ENCODE results near the gene PIAS4. TPM values are rescaled to one million over a fixed set of nuclear protein-coding genes. Genes with fewer than 3 reads are reported as not detected.
A peak's percentile ranks its signal among the peaks of the same experiment; 100 is the strongest.

PIAS4 gene
- total and polyA plus RNA-seq, 9 of the 15 experiments (the other 6 are each of a cell fraction or from before 2014, with no cell fraction given), result 0.27 to 34.9 (median 14.4) TPM

DNA sequence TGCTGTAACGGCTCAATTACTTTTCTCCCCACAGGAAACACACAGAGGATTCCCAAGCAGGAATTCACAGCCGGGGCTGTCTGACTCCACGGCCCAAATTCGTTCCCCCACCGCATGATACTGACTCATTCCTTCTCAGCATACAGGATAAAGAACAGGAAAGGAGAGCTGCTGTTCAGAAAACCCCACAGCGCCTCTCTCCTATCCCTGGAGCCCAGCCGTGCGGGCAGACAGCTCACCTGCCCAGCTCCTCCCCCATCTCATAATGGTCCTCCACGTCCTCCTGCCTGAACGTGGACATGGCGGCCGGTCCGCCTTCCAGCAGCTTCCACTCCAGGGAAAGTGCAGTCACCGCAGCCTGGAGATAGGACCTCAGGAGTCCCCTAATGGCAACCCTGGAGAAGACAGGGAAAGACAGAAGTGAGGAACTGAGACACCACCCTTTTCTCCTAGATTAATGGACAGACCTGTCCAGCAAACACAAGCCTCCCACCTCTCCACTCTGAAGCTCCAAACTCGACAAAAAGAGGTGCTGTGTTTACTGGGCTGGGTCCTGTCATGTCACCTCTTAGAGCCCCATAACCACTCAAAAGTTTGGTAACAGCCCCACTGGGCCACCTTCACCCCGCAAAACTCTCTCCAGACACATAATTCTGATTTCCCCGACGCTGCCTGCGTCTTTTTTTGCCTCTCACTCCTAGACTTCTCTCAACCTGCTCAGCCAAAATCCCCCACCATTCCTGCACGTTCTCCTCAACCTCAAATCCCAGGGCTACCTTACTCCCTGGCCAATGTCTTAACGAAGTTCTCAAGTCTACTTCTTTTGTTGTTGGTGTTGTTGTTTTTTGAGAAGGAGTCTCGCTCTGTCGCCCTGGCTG lies 37.9 kb upstream of the PIAS4 start (continued):
- TF ChIP-seq ZNF764 (CRISPR knock-in tag; IDR thresholded peaks at IDR 0.05; ENCODE audit: low read depth) (no peak), DDX20 (tag; IDR thresholded peaks at IDR 0.05; ENCODE audit: low read depth) (no peak), MAFK (IDR thresholded peaks at IDR 0.05; ENCODE audit: low read length) (no peak), NFE2 (IDR thresholded peaks at IDR 0.05; ENCODE audit: low read depth) (no peak), MEF2D (tag; conservative IDR thresholded peaks at IDR 0.05; ENCODE audit: low read depth) (no peak), RAD21 (CRISPR knock-in tag; conservative IDR thresholded peaks at IDR 0.05 in 1 of 2, IDR thresholded peaks at IDR 0.05 in 1 of 2) (peak in 1 of 2 experiments; percentile 47; a peak in 2 of 4 replicates), ZNF124 (CRISPR knock-in tag; IDR thresholded peaks at IDR 0.05) (no peak), EHMT2 (IDR thresholded peaks at IDR 0.05) (no peak), ZNF445 (CRISPR knock-in tag; IDR thresholded peaks at IDR 0.05; ENCODE audit: low read depth) (no peak), GATAD2B (IDR thresholded peaks at IDR 0.05; ENCODE audit: borderline replicate concordance) (no peak), NR3C1 (CRISPR knock-in tag; IDR thresholded peaks at IDR 0.05) (no peak), NCOA2 (IDR thresholded peaks at IDR 0.05; ENCODE audit: partially characterized antibody in 2 of 2) (no peak), POLR2G (IDR thresholded peaks at IDR 0.05; ENCODE audit: low read depth, low read length) (no peak), ZC3H4 (CRISPR knock-in tag; IDR thresholded peaks at IDR 0.05; ENCODE audit: borderline replicate concordance) (no peak), ZNF444 (CRISPR knock-in tag; IDR thresholded peaks at IDR 0.05) (no peak), ZNF121 (CRISPR knock-in tag; conservative IDR thresholded peaks at IDR 0.05) (peak; percentile 86), NR2C1 (IDR thresholded peaks at IDR 0.05) (no peak), NR2C1 (tag; IDR thresholded peaks at IDR 0.05) (no peak), NFIC (IDR thresholded peaks at IDR 0.05) (no peak), ZNF12 (CRISPR knock-in tag; IDR thresholded peaks at IDR 0.05) (no peak), ETV5 (CRISPR knock-in tag; IDR thresholded peaks at IDR 0.05; ENCODE audit: low read depth) (no peak), SPI1 (IDR thresholded peaks at IDR 0.05; ENCODE audit: borderline replicate concordance, low read depth, low read length) (peak; percentile 52; the same call in 1 of the 2 replicates), HMG20A (CRISPR knock-in tag; conservative IDR thresholded peaks at IDR 0.05) (no peak)
- TF ChIP-seq, protein P1, sequence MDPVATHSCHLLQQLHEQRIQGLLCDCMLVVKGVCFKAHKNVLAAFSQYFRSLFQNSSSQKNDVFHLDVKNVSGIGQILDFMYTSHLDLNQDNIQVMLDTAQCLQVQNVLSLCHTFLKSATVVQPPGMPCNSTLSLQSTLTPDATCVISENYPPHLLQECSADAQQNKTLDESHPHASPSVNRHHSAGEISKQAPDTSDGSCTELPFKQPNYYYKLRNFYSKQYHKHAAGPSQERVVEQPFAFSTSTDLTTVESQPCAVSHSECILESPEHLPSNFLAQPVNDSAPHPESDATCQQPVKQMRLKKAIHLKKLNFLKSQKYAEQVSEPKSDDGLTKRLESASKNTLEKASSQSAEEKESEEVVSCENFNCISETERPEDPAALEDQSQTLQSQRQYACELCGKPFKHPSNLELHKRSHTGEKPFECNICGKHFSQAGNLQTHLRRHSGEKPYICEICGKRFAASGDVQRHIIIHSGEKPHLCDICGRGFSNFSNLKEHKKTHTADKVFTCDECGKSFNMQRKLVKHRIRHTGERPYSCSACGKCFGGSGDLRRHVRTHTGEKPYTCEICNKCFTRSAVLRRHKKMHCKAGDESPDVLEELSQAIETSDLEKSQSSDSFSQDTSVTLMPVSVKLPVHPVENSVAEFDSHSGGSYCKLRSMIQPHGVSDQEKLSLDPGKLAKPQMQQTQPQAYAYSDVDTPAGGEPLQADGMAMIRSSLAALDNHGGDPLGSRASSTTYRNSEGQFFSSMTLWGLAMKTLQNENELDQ (CRISPR knock-in tag; IDR thresholded peaks at IDR 0.05; ENCODE audit: borderline replicate concordance), result no peak
- TF ChIP-seq, protein P2, sequence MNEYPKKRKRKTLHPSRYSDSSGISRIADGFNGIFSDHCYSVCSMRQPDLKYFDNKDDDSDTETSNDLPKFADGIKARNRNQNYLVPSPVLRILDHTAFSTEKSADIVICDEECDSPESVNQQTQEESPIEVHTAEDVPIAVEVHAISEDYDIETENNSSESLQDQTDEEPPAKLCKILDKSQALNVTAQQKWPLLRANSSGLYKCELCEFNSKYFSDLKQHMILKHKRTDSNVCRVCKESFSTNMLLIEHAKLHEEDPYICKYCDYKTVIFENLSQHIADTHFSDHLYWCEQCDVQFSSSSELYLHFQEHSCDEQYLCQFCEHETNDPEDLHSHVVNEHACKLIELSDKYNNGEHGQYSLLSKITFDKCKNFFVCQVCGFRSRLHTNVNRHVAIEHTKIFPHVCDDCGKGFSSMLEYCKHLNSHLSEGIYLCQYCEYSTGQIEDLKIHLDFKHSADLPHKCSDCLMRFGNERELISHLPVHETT (CRISPR knock-in tag; conservative IDR thresholded peaks at IDR 0.05 in 1 of 2, IDR thresholded peaks at IDR 0.05 in 1 of 2), result no peak
- TF ChIP-seq, protein P3, sequence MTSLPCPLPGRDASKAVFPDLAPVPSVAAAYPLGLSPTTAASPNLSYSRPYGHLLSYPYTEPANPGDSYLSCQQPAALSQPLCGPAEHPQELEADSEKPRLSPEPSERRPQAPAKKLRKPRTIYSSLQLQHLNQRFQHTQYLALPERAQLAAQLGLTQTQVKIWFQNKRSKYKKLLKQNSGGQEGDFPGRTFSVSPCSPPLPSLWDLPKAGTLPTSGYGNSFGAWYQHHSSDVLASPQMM (CRISPR knock-in tag; IDR thresholded peaks at IDR 0.05), result no peak
